ENCODE data around the gene RANBP17.

RANBP17 gene

DNA sequence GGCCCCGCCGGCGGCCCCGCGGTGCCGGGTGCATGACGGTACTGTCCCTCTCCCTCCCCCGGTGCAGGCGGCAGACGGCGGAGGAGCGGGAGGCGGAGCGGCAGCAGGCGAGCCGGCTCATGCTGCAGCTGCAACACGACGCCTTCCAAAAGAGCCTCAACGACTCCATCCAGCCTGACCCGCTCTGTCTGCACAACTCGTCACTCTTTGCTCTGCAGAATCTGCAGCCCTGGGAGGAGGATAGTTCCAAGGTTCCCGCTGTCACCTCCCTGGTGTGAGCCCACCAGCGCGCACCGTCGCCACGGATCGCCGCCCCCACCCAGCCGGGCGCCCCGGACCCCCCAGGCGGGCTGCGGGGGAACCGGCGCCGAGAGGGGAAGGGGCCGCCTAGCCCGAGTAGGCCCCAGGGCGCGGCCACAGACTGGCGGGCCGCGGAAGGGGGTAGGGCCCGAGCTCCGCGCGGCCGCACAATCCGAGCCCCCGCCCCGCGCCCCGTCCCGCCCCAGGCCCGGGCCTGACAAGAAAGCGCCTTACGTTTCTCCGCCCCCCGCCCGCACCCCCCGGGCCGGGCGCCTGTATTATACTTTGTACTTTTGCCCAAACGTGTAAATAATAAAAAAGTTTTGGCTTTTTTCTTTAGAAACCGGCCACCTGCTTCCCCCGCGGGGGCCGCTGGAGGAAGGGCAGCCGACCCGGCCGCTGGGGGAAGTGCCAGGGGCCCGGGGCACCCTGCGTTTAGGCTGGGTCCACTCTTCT, 449.7 kb downstream of the RANBP17 start:
- FAIRE-seq (no peak), DNase-seq (ENCODE audit: insufficient read length, low spot score) (no peak)

DNA sequence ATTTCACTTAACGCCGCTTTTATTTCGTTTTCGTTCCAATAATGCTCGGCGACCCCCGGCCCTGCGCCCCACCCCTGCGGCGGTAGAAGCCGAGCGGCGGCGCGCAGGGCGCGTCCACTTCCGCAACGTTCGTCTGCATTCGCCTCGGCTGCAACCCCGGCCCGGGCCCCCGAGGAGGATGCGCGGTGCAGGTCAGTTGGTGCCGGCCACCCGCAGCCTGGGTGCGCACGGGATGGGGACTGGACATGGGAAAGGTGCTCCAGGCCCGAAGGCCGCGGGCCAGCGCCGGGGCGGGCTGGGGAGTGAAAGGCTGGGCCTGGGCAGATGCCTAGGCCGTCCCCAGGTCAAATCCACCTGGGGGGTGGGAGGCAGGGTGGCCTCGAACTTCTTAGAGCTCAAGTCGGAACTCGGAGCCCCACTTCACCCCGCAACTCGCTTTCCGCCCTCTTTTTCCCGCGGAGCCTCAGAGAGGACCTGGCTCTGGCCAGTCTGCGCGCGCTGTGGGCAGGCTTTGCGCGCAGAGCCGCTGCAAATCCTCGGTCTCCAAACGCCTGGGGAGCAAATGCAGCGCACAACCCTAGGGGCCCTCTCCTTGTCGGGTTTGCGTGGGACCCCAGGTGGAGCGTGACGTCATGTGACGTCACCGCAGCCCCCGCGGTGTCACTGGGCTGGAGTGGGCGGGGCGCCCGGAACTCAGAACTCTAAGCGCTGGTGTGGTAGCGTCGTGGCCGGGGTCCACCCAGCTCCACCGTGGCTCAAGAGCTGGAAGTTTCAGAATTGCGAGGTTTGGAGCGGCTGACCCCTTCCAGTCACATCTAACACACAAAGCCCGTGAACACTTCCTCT, 450.5 kb downstream of the RANBP17 start:
- DNase-seq (ENCODE audit: insufficient read length, low spot score), result no peak
- no peak for FAIRE-seq

GRCh38 chr5:171313481-171314206, 451.8 kb downstream of the RANBP17 start:
- DNase-seq (ENCODE audit: insufficient read length, low spot score), result no peak
- FAIRE-seq, result no peak

DNA sequence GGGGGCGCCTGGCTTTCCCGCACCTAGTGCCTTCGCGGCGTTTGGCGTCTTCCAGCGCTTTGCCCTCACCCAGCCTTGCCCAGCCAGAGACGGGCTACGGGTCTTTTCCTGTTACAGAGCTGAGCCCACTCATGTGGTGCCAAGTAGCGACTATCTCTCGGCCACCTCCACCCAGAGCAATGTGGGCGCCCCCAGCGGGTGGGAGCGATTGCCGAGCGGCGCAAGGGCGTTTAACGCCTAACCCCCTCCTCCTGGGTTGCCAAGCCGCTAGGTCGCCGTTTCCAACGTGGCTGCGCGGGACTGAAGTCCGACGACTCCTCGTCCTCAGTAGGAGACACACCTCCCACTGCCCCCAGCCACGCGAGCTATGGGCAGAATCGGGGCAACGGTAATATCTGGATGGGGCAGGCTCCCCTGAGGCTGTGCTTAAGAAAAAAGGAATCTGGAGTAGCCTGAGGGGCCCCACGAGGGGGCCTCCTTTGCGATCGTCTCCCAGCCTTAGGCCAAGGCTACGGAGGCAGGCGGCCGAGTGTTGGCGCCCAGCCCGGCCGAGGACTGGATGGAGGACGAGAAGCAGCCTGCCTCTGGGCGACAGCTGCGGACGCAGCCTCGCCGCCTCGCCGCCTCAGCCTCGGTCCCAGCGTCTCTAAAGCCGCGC, 453.0 kb downstream of the RANBP17 start:
- DNase-seq (ENCODE audit: insufficient read length, low spot score), result no peak

DNA sequence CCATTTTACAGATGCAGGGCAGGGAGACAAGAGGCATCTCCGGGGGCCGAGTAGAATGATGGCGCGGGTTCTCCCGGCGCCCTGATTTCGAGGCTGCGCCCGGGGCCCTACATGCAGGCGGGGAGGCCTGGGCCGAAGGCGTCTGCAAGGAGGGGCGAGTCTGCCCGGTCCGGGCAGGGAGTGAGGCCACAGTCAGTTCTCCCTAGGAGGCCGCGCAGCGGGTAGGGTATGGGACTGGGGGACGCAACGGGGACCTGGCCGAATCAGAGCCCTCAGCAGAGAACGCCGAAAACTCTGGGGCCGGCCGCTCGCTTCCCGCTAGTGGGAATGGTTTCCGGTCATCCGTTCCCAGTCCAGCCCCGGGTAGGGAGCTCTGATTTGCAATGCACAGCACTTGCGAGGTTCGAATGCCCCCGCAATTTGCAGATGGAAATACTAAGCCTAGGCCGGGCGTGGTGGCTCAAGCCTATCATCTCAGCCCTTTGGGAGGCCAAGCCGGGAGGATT, 453.6 kb downstream of the RANBP17 start:
- FAIRE-seq, result no peak
- DNase-seq (ENCODE audit: insufficient read length, low spot score), result no peak

More for the DNA sequence above, 453.0 kb downstream of the RANBP17 start:
- no peak for FAIRE-seq

- no peak for DNase-seq (ENCODE audit: insufficient read length, low spot score)
- no peak for FAIRE-seq
Observed at GRCh38 chr5:171315925-171316257, 454.1 kb downstream of the RANBP17 start.

DNA sequence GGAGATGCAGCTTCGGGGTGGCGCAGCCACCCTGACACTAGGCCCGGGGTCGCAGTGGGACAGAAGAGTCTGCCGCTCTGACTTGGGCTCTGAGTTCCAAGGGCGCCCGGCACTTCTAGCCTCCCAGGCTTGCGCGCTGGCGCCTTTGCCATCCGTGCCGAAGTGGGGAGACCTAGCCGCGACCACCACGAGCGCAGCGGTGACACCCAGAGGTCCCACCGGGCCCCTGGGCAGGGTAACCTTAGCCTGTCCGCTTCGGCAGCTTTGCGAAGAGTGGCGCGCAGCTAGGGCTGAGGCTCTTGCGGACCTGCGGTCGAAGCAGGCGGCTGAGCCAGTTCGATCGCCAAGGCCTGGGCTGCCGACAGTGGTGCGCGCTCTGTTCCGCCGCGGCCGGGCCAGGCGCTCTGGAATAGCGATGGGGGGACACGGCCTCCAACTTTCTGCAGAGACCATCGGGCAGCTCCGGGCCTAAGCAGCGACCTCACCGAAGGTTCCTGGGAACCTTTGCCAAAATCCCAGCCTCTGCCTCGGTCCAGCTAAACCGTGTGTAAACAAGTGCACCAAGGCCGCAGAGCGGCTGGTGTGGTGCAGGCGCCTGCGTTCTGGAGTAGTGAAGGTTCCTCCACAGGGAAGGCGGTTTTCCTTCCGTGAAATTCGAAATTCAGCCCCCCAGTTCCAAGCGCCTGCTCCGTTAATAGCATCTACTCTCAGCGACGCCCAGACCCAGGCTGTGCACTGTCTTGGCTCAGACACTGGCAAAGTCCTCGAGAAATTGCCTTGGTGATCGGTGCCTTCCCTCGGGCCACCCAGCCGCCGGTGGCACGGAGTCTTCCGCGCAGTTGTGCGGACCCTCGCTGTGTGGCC, 454.7 kb downstream of the RANBP17 start:
- DNase-seq (ENCODE audit: insufficient read length, low spot score) (no peak), FAIRE-seq (no peak)

- DNase-seq (ENCODE audit: insufficient read length, low spot score) (no peak), FAIRE-seq (no peak)
Observed at GRCh38 chr5:171317230-171317629, 455.4 kb downstream of the RANBP17 start.

DNA sequence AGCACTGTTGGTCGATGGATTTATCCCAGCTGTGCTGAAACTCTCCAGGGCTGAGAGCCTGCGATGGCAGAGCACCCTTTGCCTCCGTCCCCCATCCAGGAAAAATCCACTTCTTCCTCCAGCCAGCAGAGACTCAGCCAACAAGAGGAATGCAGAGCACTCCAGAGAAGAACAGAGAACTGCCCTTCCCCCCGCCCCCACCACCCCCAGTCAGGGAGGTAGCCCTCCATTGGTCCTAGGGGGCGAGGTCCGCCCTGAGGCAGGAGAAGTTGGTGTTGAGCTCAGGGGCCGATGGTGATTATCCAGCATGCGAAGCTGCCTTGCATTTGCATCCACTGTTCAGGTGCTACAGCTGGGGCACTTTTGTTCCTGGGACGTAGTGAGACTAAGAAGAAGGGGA, 456.2 kb downstream of the RANBP17 start:
- no peak for DNase-seq (ENCODE audit: insufficient read length, low spot score)
- no peak for FAIRE-seq

- FAIRE-seq, result no peak
- no peak for DNase-seq (ENCODE audit: insufficient read length, low spot score)
Observed at GRCh38 chr5:171321447-171321846, 459.6 kb downstream of the RANBP17 start.

GRCh38 chr5:171322527-171322926, 460.7 kb downstream of the RANBP17 start:
- no peak for DNase-seq (ENCODE audit: insufficient read length, low spot score)
- no peak for FAIRE-seq

DNA sequence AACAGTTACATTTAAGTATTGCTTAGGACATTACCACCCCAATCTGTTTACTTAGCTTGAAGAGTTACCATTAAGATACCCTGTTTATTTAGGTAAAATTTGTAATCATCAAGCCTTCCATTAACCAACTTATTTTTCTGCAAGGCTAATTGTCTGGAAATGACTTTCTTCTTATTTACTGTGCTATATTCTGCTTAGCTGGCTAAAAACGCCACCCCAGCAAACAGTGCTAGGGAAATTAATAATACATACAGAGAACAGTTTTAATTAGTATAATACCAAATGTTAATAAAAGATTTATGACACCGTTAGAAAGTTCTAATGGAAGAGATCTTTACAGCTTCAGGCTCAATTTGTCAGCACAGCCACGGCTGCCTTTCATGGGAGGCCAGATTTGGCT, 461.2 kb downstream of the RANBP17 start:
- no peak for FAIRE-seq

GRCh38 chr5:171323806-171324632, 462.2 kb downstream of the RANBP17 start:
- no peak for DNase-seq (ENCODE audit: insufficient read length, low spot score)
- FAIRE-seq, result no peak

More for the DNA sequence above, 461.2 kb downstream of the RANBP17 start:
- no peak for DNase-seq (ENCODE audit: insufficient read length, low spot score)

DNA sequence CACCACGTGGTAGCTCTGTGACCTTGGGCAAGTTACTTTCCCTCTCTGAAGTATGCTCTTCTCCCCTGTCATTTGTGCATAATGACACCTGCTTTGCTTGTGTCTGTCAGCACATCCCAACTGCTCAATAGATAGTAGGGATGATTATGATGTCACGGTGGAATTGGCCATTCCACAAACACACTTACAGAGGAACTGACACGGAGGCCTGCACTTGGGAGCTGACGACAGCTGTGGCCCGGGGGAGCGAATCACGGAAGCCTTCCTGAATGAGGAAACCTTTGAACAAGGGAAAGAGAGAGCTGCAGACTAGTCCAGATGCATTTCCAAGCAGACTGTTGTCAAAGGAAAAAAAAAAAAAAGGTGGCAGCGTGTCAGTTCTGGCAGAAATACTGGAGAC, 468.2 kb downstream of the RANBP17 start:
- no peak for FAIRE-seq

GRCh38 chr5:171335616-171336015, 473.8 kb downstream of the RANBP17 start:
- DNase-seq (ENCODE audit: insufficient read length, low spot score), result no peak
- FAIRE-seq, result no peak

More for the DNA sequence above, 468.2 kb downstream of the RANBP17 start:
- no peak for DNase-seq (ENCODE audit: insufficient read length, low spot score)

GRCh38 chr5:171336521-171337209, 474.8 kb downstream of the RANBP17 start:
- FAIRE-seq, result no peak

GRCh38 chr5:171337210-171337569, 475.4 kb downstream of the RANBP17 start:
- no peak for FAIRE-seq

More at GRCh38 chr5:171336521-171337209, 474.8 kb downstream of the RANBP17 start:
- DNase-seq (ENCODE audit: insufficient read length, low spot score), result peak; percentile 41

GRCh38 chr5:171340042-171340441, 478.2 kb downstream of the RANBP17 start:
- FAIRE-seq, result no peak

More at GRCh38 chr5:171337210-171337569, 475.4 kb downstream of the RANBP17 start:
- no peak for DNase-seq (ENCODE audit: insufficient read length, low spot score)

More at GRCh38 chr5:171340042-171340441, 478.2 kb downstream of the RANBP17 start:
- DNase-seq (ENCODE audit: insufficient read length, low spot score), result no peak

All from HTR-8/SVneo (cell line).